OCI-LY1 (cell line): ENCODE measurements around the gene NEU3.
"Not testable (repeated sequence)": the region's sequence is repeated elsewhere in the genome, so short reads cannot be mapped to it uniquely, and the experiment has no call there.

Experiments used
- H2AFZ ChIP-seq: fragments of 200-600 bp; sonication (generic), shearing (Covaris generic); 2 replicates; pipeline ENCODE4 v1.6.0; 2014; ENCODE audit warnings: antibody characterized with exemption, mild to moderate bottlenecking, low read length
- H3F3A ChIP-seq: fragments of 200-600 bp; sonication (generic), shearing (Covaris generic); 2 replicates; pipeline ENCODE4 v1.6.0; 2014; ENCODE audit warnings: mild to moderate bottlenecking, antibody characterized with exemption, low read length, moderate library complexity; ENCODE audit not compliant: insufficient read depth
- H3K27ac ChIP-seq: fragments of 200-600 bp; sonication (generic); 2 replicates; pipeline ENCODE4 v1.5.1; 2014; ENCODE audit warnings: low read length, mixed run types, mild to moderate bottlenecking, low read depth; ENCODE audit not compliant: poor library complexity, severe bottlenecking
- H3K27me3 ChIP-seq: fragments of 200-600 bp; sonication (generic); 2 replicates; pipeline ENCODE4 v1.6.0; 2014; ENCODE audit warnings: antibody characterized with exemption, mild to moderate bottlenecking, low read length, moderate library complexity; ENCODE audit not compliant: insufficient read depth
- H3K36me3 ChIP-seq: fragments of 200-600 bp; sonication (generic); 2 replicates; pipeline ENCODE4 v1.6.1; 2014; ENCODE audit warnings: mild to moderate bottlenecking, antibody characterized with exemption, low read length, moderate library complexity, mixed read lengths; ENCODE audit not compliant: insufficient read depth
- H3K4me1 ChIP-seq: fragments of 200-600 bp; sonication (generic); 2 replicates; pipeline ENCODE4 v1.5.1; 2014; ENCODE audit warnings: mild to moderate bottlenecking, low read length, moderate library complexity; ENCODE audit not compliant: insufficient read depth, severe bottlenecking
- H3K4me2 ChIP-seq: fragments of 200-600 bp; sonication (generic), shearing (Covaris generic); 2 replicates; pipeline ENCODE4 v1.6.1; 2014; ENCODE audit warnings: low read length
- H3K4me3 ChIP-seq: fragments of 200-600 bp; sonication (generic); 2 replicates; pipeline ENCODE4 v1.5.1; 2014; ENCODE audit warnings: low read length, low read depth, mild to moderate bottlenecking, mixed read lengths; ENCODE audit not compliant: poor library complexity, severe bottlenecking
- H3K79me2 ChIP-seq: fragments of 200-600 bp; shearing (Covaris generic); 2 replicates; pipeline ENCODE4 v1.6.1; 2016; ENCODE audit warnings: mixed run types, low read length, mixed read lengths; ENCODE audit not compliant: insufficient read depth
- H3K9ac ChIP-seq: fragments of 200-600 bp; sonication (generic), shearing (Covaris generic); 2 replicates; pipeline ENCODE4 v1.6.1; 2014; ENCODE audit warnings: mild to moderate bottlenecking, low read length, mixed read lengths
- H3K9me2 ChIP-seq: fragments of 200-600 bp; sonication (generic), shearing (Covaris generic); 2 replicates; pipeline ENCODE4 v1.6.1; 2014; ENCODE audit warnings: low read depth, mild to moderate bottlenecking, low read length, mixed read lengths
- H3K9me3 ChIP-seq: fragments of 200-600 bp; shearing (Covaris generic); 2 replicates; pipeline ENCODE4 v1.6.1; 2014; ENCODE audit warnings: low read length, mixed read lengths
- H4K20me1 ChIP-seq: fragments of 200-600 bp; sonication (generic), shearing (Covaris generic); 2 replicates; pipeline ENCODE4 v1.6.0; 2016; ENCODE audit warnings: mild to moderate bottlenecking, low read length; ENCODE audit not compliant: insufficient read depth
- CTCF ChIP-seq: fragments of 200-600 bp; sonication (generic), shearing (Covaris generic); IDR thresholded peaks from 2 replicates; pipeline ENCODE4 v1.5.1; 2017; ENCODE audit warnings: mild to moderate bottlenecking, antibody characterized with exemption, low read length, moderate library complexity, mixed read lengths
- EZH2 ChIP-seq: fragments of 200-600 bp; sonication (generic), shearing (Covaris generic); IDR thresholded peaks from 2 replicates; pipeline ENCODE4 v1.8.0; 2017; ENCODE audit warnings: borderline replicate concordance, mixed run types, mild to moderate bottlenecking, antibody characterized with exemption, low read length, moderate library complexity, mixed read lengths

NEU3 gene

GRCh38 chr11:74957937-74958629, 30.6 kb upstream of the NEU3 start:
- Histone ChIP-seq H3K4me2 (no peak overlapping the region), H3K4me1 (peaks cover 22% of the 10 kb centered on the region), H3K9ac (no peak overlapping the region), H3K36me3 (peaks cover 69% of the 10 kb centered on the region), H4K20me1 (no peaks in the 10 kb centered on the region), H3K9me2 (no peaks in the 10 kb centered on the region), H3K79me2 (peaks cover 99% of the 10 kb centered on the region), H3K27ac (no peak overlapping the region), H3K9me3 (no peaks in the 10 kb centered on the region), H3K4me3 (no peak overlapping the region), H3K27me3 (no peaks in the 10 kb centered on the region), H2AFZ (no peak overlapping the region), H3F3A (no peaks in the 10 kb centered on the region)
- TF ChIP-seq EZH2: no peak
- TF ChIP-seq CTCF: no peak

GRCh38 chr11:74960128-74960527, 28.6 kb upstream of the NEU3 start:
- not testable (repeated sequence) for H3K9me2 ChIP-seq, H3K27ac ChIP-seq, H3K4me2 ChIP-seq, H3K9ac ChIP-seq, H3K4me3 ChIP-seq, H4K20me1 ChIP-seq, H3K27me3 ChIP-seq, H3F3A ChIP-seq, H2AFZ ChIP-seq, H3K9me3 ChIP-seq
- peaks cover 12% of the 10 kb centered on the region for H3K4me1 ChIP-seq
- H3K79me2 ChIP-seq: peaks cover 99% of the 10 kb centered on the region
- H3K36me3 ChIP-seq: peaks cover 68% of the 10 kb centered on the region

GRCh38 chr11:74966651-74967050, 22.1 kb upstream of the NEU3 start:
- Histone ChIP-seq H3K79me2 (peaks cover 45% of the 10 kb centered on the region), H3K9ac (no peak overlapping the region), H3K36me3 (peaks cover 81% of the 10 kb centered on the region), H3K27me3 (no peaks in the 10 kb centered on the region), H3K9me3 (no peaks in the 10 kb centered on the region), H2AFZ (no peak overlapping the region), H3K27ac (no peak overlapping the region), H3K9me2 (no peaks in the 10 kb centered on the region), H3K4me1 (peaks cover 8% of the 10 kb centered on the region), H4K20me1 (no peaks in the 10 kb centered on the region; the same call in 1 of the 2 replicates), H3F3A (no peaks in the 10 kb centered on the region), H3K4me2 (no peak overlapping the region), H3K4me3 (no peak overlapping the region)
- no peak for TF ChIP-seq EZH2
- TF ChIP-seq CTCF: no peak

- Histone ChIP-seq H3K9me3 (no peaks in the 10 kb centered on the region), H3K27ac (no peak overlapping the region), H3K27me3 (no peaks in the 10 kb centered on the region), H3K4me1 (no peaks in the 10 kb centered on the region), H3K9ac (no peak overlapping the region), H3K4me2 (no peak overlapping the region), H3F3A (no peaks in the 10 kb centered on the region), H3K9me2 (no peaks in the 10 kb centered on the region), H4K20me1 (no peaks in the 10 kb centered on the region), H2AFZ (no peak overlapping the region), H3K79me2 (0 out of 2 replicates have a peak, but pooled peaks cover 4% of the 10 kb centered on the region), H3K4me3 (no peak overlapping the region), H3K36me3 (peaks cover 87% of the 10 kb centered on the region)
- no peak for TF ChIP-seq EZH2
- TF ChIP-seq CTCF: no peak
These were observed 17.8 kb upstream of the NEU3 start for GRCh38 chr11:74970852-74971395.
